GM12878 (cell line): ENCODE measurements around the gene CREB5. TPM values are rescaled to one million over a fixed set of nuclear protein-coding genes. Genes with fewer than 3 reads are reported as not detected.

Experiments used
- CHD1 ChIP-seq: IDR thresholded peaks from 2 replicates; pipeline ENCODE4 v1.6.1; 2012; ENCODE audit warnings: low read depth, low read length, improper control_type of control experiment
- E2F4 ChIP-seq: IDR thresholded peaks from 2 replicates; pipeline ENCODE4 v1.6.1; 2012; ENCODE audit warnings: low read depth, low read length, improper control_type of control experiment
- EGR1 ChIP-seq, 2 experiments: IDR thresholded peaks; 1 replicate in 1 of 2; 2 replicates in 1 of 2; pipeline ENCODE4 v1.6.1; 2011 to 2012; ENCODE audit warnings: low read depth in 2 of 2, low read length in 2 of 2, borderline replicate concordance in 1 of 2, mild to moderate bottlenecking in 1 of 2, moderate library complexity in 1 of 2
- EP300 ChIP-seq, 2 experiments: fragments of 150-350 bp in 1 of 2; IDR thresholded peaks; 2 replicates each; pipeline ENCODE4 v1.6.1; 2011 to 2012; ENCODE audit warnings: low read depth in 2 of 2, low read length in 2 of 2, borderline replicate concordance in 1 of 2, improper control_type of control experiment in 1 of 2, inconsistent platforms in 1 of 2; ENCODE audit not compliant: control insufficient read depth in 1 of 2
- ETV6 ChIP-seq, 2 experiments: fragments of 450-650 bp in 1 of 2; IDR thresholded peaks in 1 of 2; conservative IDR thresholded peaks in 1 of 2; 2 replicates each; pipeline ENCODE4 v1.6.1; 2014; ENCODE audit warnings: antibody characterized with exemption in 1 of 2, borderline replicate concordance in 1 of 2, low read depth in 1 of 2, mild to moderate bottlenecking in 1 of 2, moderate library complexity in 1 of 2
- FOS ChIP-seq: IDR thresholded peaks from 3 replicates; pipeline ENCODE4 v1.6.1; 2011; ENCODE audit warnings: borderline replicate concordance; ENCODE audit not compliant: insufficient read length; ENCODE audit errors: extremely low read depth
- MXI1 ChIP-seq: fragments of 150-350 bp; IDR thresholded peaks from 2 replicates; pipeline ENCODE4 v1.6.1; 2011; ENCODE audit warnings: low read depth, mild to moderate bottlenecking, inconsistent platforms, low read length, improper control_type of control experiment
- RAD21 ChIP-seq: IDR thresholded peaks from 2 replicates; pipeline ENCODE4 v1.6.1; 2011; ENCODE audit warnings: mild to moderate bottlenecking, low read depth, low read length, moderate library complexity; ENCODE audit not compliant: insufficient read depth
- RELA ChIP-seq: fragments of 450-650 bp; IDR thresholded peaks from 2 replicates; pipeline ENCODE4 v1.8.0; 2014; ENCODE audit warnings: borderline replicate concordance; ENCODE audit not compliant: partially characterized antibody
- REST ChIP-seq: IDR thresholded peaks from 2 replicates; pipeline ENCODE4 v1.6.1; 2012; ENCODE audit warnings: mild to moderate bottlenecking, low read depth, low read length
- RUNX3 ChIP-seq: IDR thresholded peaks from 2 replicates; pipeline ENCODE4 v1.6.1; 2012; ENCODE audit warnings: low read length, inconsistent platforms
- TAF1 ChIP-seq: IDR thresholded peaks from 2 replicates; pipeline ENCODE4 v1.6.1; 2011; ENCODE audit warnings: mild to moderate bottlenecking, low read depth, low read length, borderline replicate concordance
- TBL1XR1 ChIP-seq: IDR thresholded peaks from 2 replicates; pipeline ENCODE4 v1.6.1; 2012; ENCODE audit warnings: low read depth, low read length, improper control_type of control experiment
- ZNF384 ChIP-seq: IDR thresholded peaks from 2 replicates; pipeline ENCODE4 v1.6.1; 2012; ENCODE audit warnings: low read depth, mild to moderate bottlenecking, low read length, improper control_type of control experiment, borderline replicate concordance
- polyA plus RNA-seq, 11 experiments: library from polyadenylated mRNA; depleted of rRNA in 4 of 11; unstranded in 6 of 11; stranded (reverse) in 5 of 11; fragments of >200 nt; fragmentation: Nextera tagmentation in 4 of 11; fragmentation: Illumina TruSeq in 1 of 11; extraction: Ambion mirVana in 4 of 11; extraction: Trizol in 1 of 11; gene quantifications; 1 replicate in 1 of 11; 2 replicates in 10 of 11; pipeline versions ENCODE4 v1.2.1 to v1.2.3, GENCODE V29; 2011 to 2016; ENCODE audit warnings: inconsistent platforms in 2 of 11, missing spikeins in 2 of 11, low read depth in 1 of 11
- total RNA-seq, 4 experiments: library from RNA; depleted of rRNA in 3 of 4; stranded (reverse); fragments of >200 nt in 3 of 4; fragmentation: Illumina TruSeq in 1 of 4; extraction: Trizol in 1 of 4; gene quantifications; 2 replicates each; pipeline versions ENCODE4 v1.2.1 to v1.2.3, GENCODE V29; 2013 to 2021
- TF ChIP-seq, protein P1 (sequence below): IDR thresholded peaks from 2 replicates; pipeline ENCODE4 v1.6.1; 2011; ENCODE audit warnings: borderline replicate concordance, low read depth, mild to moderate bottlenecking, moderate library complexity, low read length; ENCODE audit not compliant: insufficient read depth, poor library complexity, severe bottlenecking
- TF ChIP-seq, protein P2 (sequence below): fragments of 450-650 bp; IDR thresholded peaks from 2 replicates; pipeline ENCODE4 v1.6.1; 2017; ENCODE audit warnings: mild to moderate bottlenecking, moderate library complexity

The CREB5 gene
- total and polyA plus RNA-seq, 10 of the 15 experiments (the other 5 are each of a cell fraction or from before 2014, with no cell fraction given), result 12.9 to 74.1 (median 53.0) TPM

- TF ChIP-seq, protein P1, sequence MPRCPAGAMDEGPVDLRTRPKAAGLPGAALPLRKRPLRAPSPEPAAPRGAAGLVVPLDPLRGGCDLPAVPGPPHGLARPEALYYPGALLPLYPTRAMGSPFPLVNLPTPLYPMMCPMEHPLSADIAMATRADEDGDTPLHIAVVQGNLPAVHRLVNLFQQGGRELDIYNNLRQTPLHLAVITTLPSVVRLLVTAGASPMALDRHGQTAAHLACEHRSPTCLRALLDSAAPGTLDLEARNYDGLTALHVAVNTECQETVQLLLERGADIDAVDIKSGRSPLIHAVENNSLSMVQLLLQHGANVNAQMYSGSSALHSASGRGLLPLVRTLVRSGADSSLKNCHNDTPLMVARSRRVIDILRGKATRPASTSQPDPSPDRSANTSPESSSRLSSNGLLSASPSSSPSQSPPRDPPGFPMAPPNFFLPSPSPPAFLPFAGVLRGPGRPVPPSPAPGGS, result no peak
- TF ChIP-seq REST (no peak), E2F4 (no peak), FOS (no peak), RUNX3 (peak; percentile 80), CHD1 (0 out of 2 replicates have a peak, but pooled peaks have one; percentile 62), TAF1 (peak; percentile 36; the same call in 1 of the 2 replicates), RAD21 (no peak), TBL1XR1 (no peak), ETV6 (conservative IDR thresholded peaks at IDR 0.05 in 1 of 2, IDR thresholded peaks at IDR 0.05 in 1 of 2; ENCODE audit: borderline replicate concordance in 1 of 2, low read depth in 1 of 2) (peak in 1 of 2 experiments; percentile 43; a peak in 1 of 4 replicates), RELA (no peak), MXI1 (peak; percentile 51; the same call in 1 of the 2 replicates), EGR1 (IDR thresholded peaks at IDR 0.05; ENCODE audit: borderline replicate concordance in 1 of 2, low read depth in 2 of 2, low read length in 2 of 2) (peak in 1 of 2 experiments; percentile 77; a peak in 1 of 3 replicates), EP300 (IDR thresholded peaks at IDR 0.05; ENCODE audit: borderline replicate concordance in 1 of 2, control insufficient read depth in 1 of 2, low read depth in 2 of 2, low read length in 2 of 2) (0 out of 4 replicates have a peak, but pooled peaks of 1 of the 2 experiments have one; percentile 33), ZNF384 (no peak)
- TF ChIP-seq, protein P2, sequence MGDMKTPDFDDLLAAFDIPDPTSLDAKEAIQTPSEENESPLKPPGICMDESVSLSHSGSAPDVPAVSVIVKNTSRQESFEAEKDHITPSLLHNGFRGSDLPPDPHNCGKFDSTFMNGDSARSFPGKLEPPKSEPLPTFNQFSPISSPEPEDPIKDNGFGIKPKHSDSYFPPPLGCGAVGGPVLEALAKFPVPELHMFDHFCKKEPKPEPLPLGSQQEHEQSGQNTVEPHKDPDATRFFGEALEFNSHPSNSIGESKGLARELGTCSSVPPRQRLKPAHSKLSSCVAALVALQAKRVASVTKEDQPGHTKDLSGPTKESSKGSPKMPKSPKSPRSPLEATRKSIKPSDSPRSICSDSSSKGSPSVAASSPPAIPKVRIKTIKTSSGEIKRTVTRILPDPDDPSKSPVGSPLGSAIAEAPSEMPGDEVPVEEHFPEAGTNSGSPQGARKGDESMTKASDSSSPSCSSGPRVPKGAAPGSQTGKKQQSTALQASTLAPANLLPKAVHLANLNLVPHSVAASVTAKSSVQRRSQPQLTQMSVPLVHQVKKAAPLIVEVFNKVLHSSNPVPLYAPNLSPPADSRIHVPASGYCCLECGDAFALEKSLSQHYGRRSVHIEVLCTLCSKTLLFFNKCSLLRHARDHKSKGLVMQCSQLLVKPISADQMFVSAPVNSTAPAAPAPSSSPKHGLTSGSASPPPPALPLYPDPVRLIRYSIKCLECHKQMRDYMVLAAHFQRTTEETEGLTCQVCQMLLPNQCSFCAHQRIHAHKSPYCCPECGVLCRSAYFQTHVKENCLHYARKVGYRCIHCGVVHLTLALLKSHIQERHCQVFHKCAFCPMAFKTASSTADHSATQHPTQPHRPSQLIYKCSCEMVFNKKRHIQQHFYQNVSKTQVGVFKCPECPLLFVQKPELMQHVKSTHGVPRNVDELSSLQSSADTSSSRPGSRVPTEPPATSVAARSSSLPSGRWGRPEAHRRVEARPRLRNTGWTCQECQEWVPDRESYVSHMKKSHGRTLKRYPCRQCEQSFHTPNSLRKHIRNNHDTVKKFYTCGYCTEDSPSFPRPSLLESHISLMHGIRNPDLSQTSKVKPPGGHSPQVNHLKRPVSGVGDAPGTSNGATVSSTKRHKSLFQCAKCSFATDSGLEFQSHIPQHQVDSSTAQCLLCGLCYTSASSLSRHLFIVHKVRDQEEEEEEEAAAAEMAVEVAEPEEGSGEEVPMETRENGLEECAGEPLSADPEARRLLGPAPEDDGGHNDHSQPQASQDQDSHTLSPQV, result no peak
Observed at GRCh38 chr7:28408960-28409715, 3.2 kb upstream of the CREB5 start (continued).
